Erythroblast (primary cell): ENCODE results near the gene ANK2.
"Not testable (repeated sequence)": the region's sequence is repeated elsewhere in the genome, so short reads cannot be mapped to it uniquely, and the experiment has no call there.

Experiments
- DNase-seq, 2 experiments: peaks; one replicate each; lab custom pipeline; 2025; lab: John Stamatoyannopoulos, UW
- GATA1 ChIP-seq: IDR thresholded peaks from 2 replicates; pipeline ENCODE4 v1.6.1; 2011; ENCODE audit warnings: low read depth, mild to moderate bottlenecking, control low read depth, low read length, moderate library complexity
- POLR2A ChIP-seq: IDR thresholded peaks from 2 replicates; pipeline ENCODE4 v1.6.1; 2011; ENCODE audit warnings: mild to moderate bottlenecking, low read length

ANK2 gene

GRCh38 chr4:113060853-113061252 lies 11.4 kb downstream of the ANK2 start:
- TF ChIP-seq GATA1: no peak
- TF ChIP-seq POLR2A: no peak
- DNase-seq: no peak

GRCh38 chr4:113064244-113064643 lies 14.8 kb downstream of the ANK2 start:
- no peak for TF ChIP-seq POLR2A
- TF ChIP-seq GATA1: no peak
- DNase-seq: no peak

DNA sequence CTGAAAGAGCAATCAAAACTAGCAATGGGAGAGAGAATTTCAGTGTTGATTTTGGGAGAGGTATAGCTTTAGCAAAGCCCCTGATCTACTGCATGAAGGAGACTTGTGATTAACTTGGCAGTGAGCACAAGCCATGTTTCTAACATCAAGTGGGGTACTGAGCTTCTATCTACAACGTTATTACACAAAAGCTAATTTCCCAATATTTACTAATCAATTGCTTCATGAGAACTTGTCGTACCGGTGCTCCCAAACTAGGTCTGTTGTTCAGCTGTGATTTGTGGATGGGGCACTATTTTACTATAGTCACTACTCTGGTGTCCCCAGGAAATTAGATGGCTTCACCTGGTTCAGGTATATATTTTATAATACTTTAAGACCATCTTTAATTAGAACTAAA lies 16.2 kb downstream of the ANK2 start:
- no peak for TF ChIP-seq POLR2A
- TF ChIP-seq GATA1: no peak
- no peak for DNase-seq

DNA sequence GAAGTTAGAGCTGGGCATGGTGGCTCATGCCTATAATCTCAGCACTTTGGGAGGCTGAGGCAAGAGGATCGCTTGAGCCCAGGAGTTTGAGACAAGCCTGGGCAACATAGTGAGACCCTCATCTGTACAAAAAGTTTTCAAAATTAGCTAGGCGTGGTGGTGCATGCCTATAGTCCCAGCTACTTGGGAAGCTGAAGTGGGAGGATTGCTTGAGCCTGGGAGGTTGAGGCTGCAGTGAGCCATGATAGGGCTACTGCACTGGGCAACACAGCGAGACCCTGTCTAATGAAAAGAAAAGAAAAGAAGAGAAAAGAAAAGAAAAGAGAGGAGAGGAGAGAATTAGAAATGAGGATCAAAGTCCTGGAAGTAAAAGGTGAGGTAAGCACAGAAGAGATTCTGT lies 19.3 kb downstream of the ANK2 start:
- not testable (repeated sequence) for DNase-seq

DNA sequence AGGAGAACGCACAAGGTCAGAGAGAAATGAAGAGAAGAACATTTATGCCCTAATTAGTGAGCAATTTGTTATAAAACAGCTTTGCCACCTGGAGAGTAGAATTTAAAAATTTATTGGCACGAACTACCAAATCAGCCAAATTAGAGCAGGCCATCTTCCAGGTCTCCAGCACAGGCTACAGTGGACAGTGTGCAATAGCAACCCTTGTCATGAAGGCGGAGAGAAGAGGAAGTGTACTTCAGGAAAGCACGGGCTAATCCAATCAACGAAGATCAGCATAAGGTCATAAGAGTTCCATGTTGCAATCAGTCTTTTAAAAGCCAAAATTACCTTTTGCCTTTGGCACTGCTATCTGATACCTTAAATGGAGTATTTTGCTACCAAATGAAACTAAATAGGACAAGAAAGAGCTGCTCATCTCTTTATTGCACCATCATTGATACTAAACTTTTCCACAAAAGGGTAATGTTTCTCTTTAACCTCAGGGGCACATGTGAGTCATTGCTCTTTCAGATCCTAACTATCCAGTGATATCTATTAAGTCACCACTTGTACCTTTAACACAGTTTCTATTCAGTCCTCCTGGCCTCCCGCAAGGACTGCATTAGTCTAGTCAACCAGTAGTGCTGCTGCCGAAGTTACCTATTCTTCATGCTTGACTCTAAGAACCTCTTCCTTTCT lies 19.9 kb downstream of the ANK2 start:
- TF ChIP-seq GATA1: no peak
- TF ChIP-seq POLR2A: no peak

GRCh38 chr4:113070755-113071154 lies 21.3 kb downstream of the ANK2 start:
- no peak for TF ChIP-seq POLR2A
- no peak for TF ChIP-seq GATA1
- no peak for DNase-seq

More for the DNA sequence above, 19.9 kb downstream of the ANK2 start:
- no peak for DNase-seq

DNA sequence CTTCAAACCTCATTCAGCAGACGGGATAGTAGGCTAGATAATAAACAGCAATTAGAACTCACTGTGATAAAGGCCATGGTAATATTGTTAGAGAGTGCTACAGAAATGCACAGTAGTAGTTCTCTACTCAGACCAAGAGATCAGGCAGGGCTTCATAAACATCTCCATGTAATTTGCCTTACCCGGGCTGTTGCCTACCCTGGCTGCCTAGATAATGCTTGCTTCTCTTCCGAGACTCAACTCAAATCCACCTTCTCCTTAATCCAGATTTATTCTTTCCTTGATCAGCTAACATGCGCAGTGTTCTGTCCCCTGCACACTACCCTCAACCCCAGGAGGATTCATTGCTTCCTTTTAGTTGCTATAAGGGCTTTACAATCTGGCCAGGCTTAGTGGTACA lies 21.8 kb downstream of the ANK2 start:
- DNase-seq: no peak
- no peak for TF ChIP-seq POLR2A
- no peak for TF ChIP-seq GATA1

- DNase-seq: no peak
- TF ChIP-seq GATA1: no peak
- no peak for TF ChIP-seq POLR2A
Observed at GRCh38 chr4:113071805-113072204, 22.4 kb downstream of the ANK2 start.

GRCh38 chr4:113073451-113074005 lies 24.1 kb downstream of the ANK2 start:
- TF ChIP-seq POLR2A: no peak
- TF ChIP-seq GATA1: no peak
- DNase-seq: no peak

DNA sequence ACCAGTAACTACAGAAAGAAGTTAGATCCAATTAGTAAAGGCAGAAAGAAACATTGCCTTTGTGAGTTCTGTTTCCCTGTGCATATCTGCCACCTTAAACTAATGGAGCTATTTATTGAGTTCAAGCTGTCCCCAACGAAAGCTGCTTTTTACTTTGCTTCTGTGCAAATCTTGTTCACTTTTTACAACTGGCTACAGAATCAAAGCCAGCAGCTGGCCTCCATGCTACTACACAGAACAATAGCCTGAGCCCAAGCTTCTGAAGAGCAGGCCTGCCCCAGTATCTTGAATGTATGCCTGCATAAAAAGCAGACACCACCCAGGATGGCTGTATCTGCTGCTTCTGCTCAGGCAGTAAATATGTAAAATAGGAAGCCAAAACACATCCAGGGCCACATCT lies 28.1 kb downstream of the ANK2 start:
- no peak for DNase-seq
- TF ChIP-seq POLR2A: no peak
- TF ChIP-seq GATA1: no peak

DNA sequence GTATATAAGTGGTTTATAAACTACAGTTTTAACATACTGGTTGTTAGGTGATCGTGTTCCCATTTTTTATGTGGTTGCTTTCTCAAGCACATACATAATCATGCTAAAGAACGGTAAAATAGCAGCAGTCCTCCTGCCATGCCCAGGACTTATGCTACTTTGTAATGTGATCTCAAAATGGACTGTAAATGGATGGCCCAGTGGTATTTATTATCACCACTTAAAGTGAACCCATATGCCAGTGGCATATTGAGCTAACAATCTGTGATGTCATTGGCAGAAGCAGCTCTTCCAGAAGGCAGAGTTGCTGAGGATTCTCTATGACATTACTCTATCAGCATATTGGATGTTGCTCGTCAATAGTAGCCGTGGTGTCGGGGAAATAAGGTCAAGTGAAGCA lies 28.6 kb downstream of the ANK2 start:
- DNase-seq: no peak
- TF ChIP-seq GATA1 (no peak), POLR2A (no peak)

GRCh38 chr4:113080050-113080449 lies 30.6 kb downstream of the ANK2 start:
- TF ChIP-seq POLR2A: no peak
- no peak for TF ChIP-seq GATA1

GRCh38 chr4:113080624-113081023 lies 31.2 kb downstream of the ANK2 start:
- TF ChIP-seq GATA1: no peak
- TF ChIP-seq POLR2A: no peak
- DNase-seq: no peak

More at GRCh38 chr4:113080050-113080449, 30.6 kb downstream of the ANK2 start:
- no peak for DNase-seq

GRCh38 chr4:113083346-113083745 lies 33.9 kb downstream of the ANK2 start:
- no peak for DNase-seq
- TF ChIP-seq GATA1 (no peak), POLR2A (no peak)

GRCh38 chr4:113086172-113086695 lies 36.8 kb downstream of the ANK2 start:
- no peak for DNase-seq
- TF ChIP-seq GATA1 (no peak), POLR2A (no peak)
